HCT116 (cell line): ENCODE data around the gene TNFRSF21. TPM values are rescaled to one million over a fixed set of nuclear protein-coding genes. Genes with fewer than 3 reads are reported as not detected.

ENCODE experiments used
- ATAC-seq: fragments of 200-7000 bp; cut with Tn5 transposase; 2 replicates; pipeline ENCODE4 v1.9.1; 2020; ENCODE audit warnings: mild to moderate bottlenecking, moderate library complexity
- BruUV-seq: library from RNA; stranded (reverse); fragments of 400-500 nt; replicated peaks from 2 replicates; lab custom pipeline; 2021; lab: Mats Ljungman, UMichigan
- CTCF ChIA-PET: fragments of 300-600 bp; sonication (Branson Sonifier 250); formaldehyde crosslinking; loops from one replicate; lab custom pipeline; 2021; ENCODE audit warnings: antibody characterized with exemption; lab: Charles Lee
- POLR2A ChIA-PET: fragments of 300-600, 350-600 bp; sonication (Branson Sonifier 250); formaldehyde crosslinking; loops from one replicate; lab custom pipeline; 2021; ENCODE audit warnings: antibody characterized with exemption; lab: Charles Lee
- RAD21 ChIA-PET, 2 experiments: fragments of 300-600 bp; sonication (Branson Sonifier 250); formaldehyde crosslinking; loops; one replicate each; lab custom pipeline; 2023; ENCODE audit warnings: low total read pairs in 2 of 2; ENCODE audit not compliant: uncharacterized antibody in 2 of 2, unreplicated experiment in 2 of 2, low non-redundant PET in 1 of 2; lab: Charles Lee
- DNase-seq: peaks from one replicate; pipeline ENCODE4 v3.0.0-alpha.2; 2010; ENCODE audit warnings: low read depth, low spot score
- H2AFZ ChIP-seq: fragments of 200-600 bp; shearing (Covaris generic), sonication (generic); 2 replicates; pipeline ENCODE4 v1.6.1; 2017; ENCODE audit warnings: low read depth, mixed run types, mixed read lengths, antibody characterized with exemption, low read length; ENCODE audit not compliant: poor library complexity, severe bottlenecking
- H3K27ac ChIP-seq: 2 replicates; pipeline ENCODE4 v1.5.1; 2012; ENCODE audit warnings: low read depth, low read length
- H3K27me3 ChIP-seq: fragments of 200-600 bp; sonication (generic); 2 replicates; pipeline ENCODE4 v1.6.1; 2016; ENCODE audit warnings: mixed run types, low read length, mixed read lengths; ENCODE audit not compliant: insufficient read depth
- H3K36me3 ChIP-seq, 2 experiments: fragments of 200-500 bp in 1 of 2; fragments of 200-600 bp in 1 of 2; sonication (Bioruptor generic) in 1 of 2; sonication (generic) in 1 of 2; 2 replicates each; pipeline versions ENCODE4 v1.5.1 to v1.6.1; 2014 to 2016; ENCODE audit warnings: low read length in 2 of 2, inconsistent platforms in 1 of 2, mixed read lengths in 1 of 2, mixed run types in 1 of 2; ENCODE audit not compliant: insufficient read depth in 2 of 2, control insufficient read depth in 1 of 2
- H3K4me1 ChIP-seq, 2 experiments: fragments of 200-600 bp in 1 of 2; sonication (generic) in 1 of 2; 2 replicates each; pipeline versions ENCODE4 v1.5.1 to v1.6.1; 2012 to 2017; ENCODE audit warnings: low read length in 2 of 2, inconsistent platforms in 1 of 2, mild to moderate bottlenecking in 1 of 2, mixed read lengths in 1 of 2, mixed run types in 1 of 2, moderate library complexity in 1 of 2; ENCODE audit not compliant: insufficient read depth in 2 of 2, control insufficient read depth in 1 of 2
- H3K4me2 ChIP-seq: fragments of 200-600 bp; sonication (generic); 2 replicates; pipeline ENCODE4 v1.6.1; 2017; ENCODE audit warnings: mixed run types, low read length, mixed read lengths
- H3K4me3 ChIP-seq, 2 experiments: fragments of 200-600 bp in 1 of 2; sonication (generic) in 1 of 2; replicated peaks in 1 of 2; 2 replicates each; pipeline ENCODE4 v1.5.1; 2011 to 2016; ENCODE audit warnings: low read length in 2 of 2, control low read depth in 1 of 2, low read depth in 1 of 2, mild to moderate bottlenecking in 1 of 2, mixed read lengths in 1 of 2, mixed run types in 1 of 2
- H3K79me2 ChIP-seq: fragments of 200-600 bp; sonication (generic); 2 replicates; pipeline ENCODE4 v1.6.1; 2017; ENCODE audit warnings: mild to moderate bottlenecking, mixed run types, low read length, moderate library complexity, mixed read lengths; ENCODE audit not compliant: insufficient read depth
- H3K9ac ChIP-seq: fragments of 200-600 bp; sonication (generic); 2 replicates; pipeline ENCODE4 v1.6.1; 2016; ENCODE audit warnings: low read length, mixed read lengths
- H3K9me2 ChIP-seq: fragments of 200-600 bp; sonication (generic), shearing (Covaris generic); 2 replicates; pipeline ENCODE4 v1.6.1; 2017; ENCODE audit warnings: mixed run types, mild to moderate bottlenecking, moderate library complexity; ENCODE audit not compliant: insufficient read depth
- H3K9me3 ChIP-seq, 2 experiments: fragments of 200-500 bp in 1 of 2; fragments of 200-600 bp in 1 of 2; sonication (Bioruptor generic) in 1 of 2; sonication (generic) in 1 of 2; 2 replicates each; pipeline ENCODE4 v1.6.1; 2014 to 2017; ENCODE audit warnings: low read length in 2 of 2, mixed read lengths in 2 of 2, inconsistent platforms in 1 of 2, low read depth in 1 of 2, mild to moderate bottlenecking in 1 of 2, mixed run types in 1 of 2, moderate library complexity in 1 of 2; ENCODE audit not compliant: control insufficient read depth in 1 of 2, insufficient read depth in 1 of 2
- H4K20me1 ChIP-seq: fragments of 200-600 bp; sonication (generic), shearing (Covaris generic); 2 replicates; pipeline ENCODE4 v1.6.1; 2017; ENCODE audit warnings: mixed run types, mild to moderate bottlenecking, moderate library complexity; ENCODE audit not compliant: insufficient read depth
- CEBPB ChIP-seq: IDR thresholded peaks from 2 replicates; pipeline ENCODE4 v1.6.1; 2012; ENCODE audit warnings: low read depth
- EGR1 ChIP-seq: IDR thresholded peaks from 2 replicates; pipeline ENCODE4 v1.6.1; 2012; ENCODE audit warnings: low read depth
- ELF1 ChIP-seq: IDR thresholded peaks from 2 replicates; pipeline ENCODE4 v1.6.1; 2012; ENCODE audit warnings: low read depth, borderline replicate concordance
- EZH2 ChIP-seq: fragments of 200-600 bp; sonication (generic); IDR thresholded peaks from 2 replicates; pipeline ENCODE4 v1.6.1; 2017; ENCODE audit warnings: antibody characterized with exemption, mixed run types
- EZH2phosphoT487 ChIP-seq: fragments of 200-600 bp; IDR thresholded peaks from 2 replicates; pipeline ENCODE4 v1.6.1; 2018; ENCODE audit warnings: antibody characterized with exemption, borderline replicate concordance
- FOSL1 ChIP-seq: IDR thresholded peaks from 2 replicates; pipeline ENCODE4 v1.6.1; 2012; ENCODE audit warnings: low read depth
- JUND ChIP-seq: IDR thresholded peaks from 2 replicates; pipeline ENCODE4 v1.6.1; 2012
- POLR2AphosphoS5 ChIP-seq: IDR thresholded peaks from 2 replicates; pipeline ENCODE4 v1.6.1; 2011; ENCODE audit warnings: mild to moderate bottlenecking, low read depth, low read length, moderate library complexity
- SRF ChIP-seq: IDR thresholded peaks from 2 replicates; pipeline ENCODE4 v1.6.1; 2012; ENCODE audit warnings: low read depth
- YY1 ChIP-seq: IDR thresholded peaks from 2 replicates; pipeline ENCODE4 v1.6.1; 2011; ENCODE audit warnings: low read length, low read depth, moderate library complexity, mild to moderate bottlenecking; ENCODE audit not compliant: insufficient replicate concordance; ENCODE audit errors: extremely low read depth
- ZFX ChIP-seq: fragments of 450-650 bp; IDR thresholded peaks from 2 replicates; pipeline ENCODE4 v1.6.1; 2017
- ZNF274 ChIP-seq: fragments of 200-500 bp; sonication (Bioruptor generic); IDR thresholded peaks from 2 replicates; pipeline ENCODE4 v1.6.1; 2014; ENCODE audit warnings: mild to moderate bottlenecking, low read depth, low read length, inconsistent platforms
- intact Hi-C: fragments of 100-400 bp; cut with micrococcal nuclease; formaldehyde crosslinking; loops from 2 replicates; pipeline ENCODE4 v1.10.0; 2022
- total RNA-seq: library from RNA; stranded (reverse); gene quantifications from one replicate; pipeline ENCODE4 v1.2.1, GENCODE V29; 2021; ENCODE audit not compliant: unreplicated experiment
- TF ChIP-seq, protein P1 (sequence below): IDR thresholded peaks from 2 replicates; pipeline ENCODE4 v1.6.1; 2012
- TF ChIP-seq, protein P2 (sequence below): IDR thresholded peaks from 2 replicates; pipeline ENCODE4 v1.6.1; 2012

Gene TNFRSF21
- total RNA-seq, 1 experiment from 2014 or later = 48.3 TPM

DNA sequence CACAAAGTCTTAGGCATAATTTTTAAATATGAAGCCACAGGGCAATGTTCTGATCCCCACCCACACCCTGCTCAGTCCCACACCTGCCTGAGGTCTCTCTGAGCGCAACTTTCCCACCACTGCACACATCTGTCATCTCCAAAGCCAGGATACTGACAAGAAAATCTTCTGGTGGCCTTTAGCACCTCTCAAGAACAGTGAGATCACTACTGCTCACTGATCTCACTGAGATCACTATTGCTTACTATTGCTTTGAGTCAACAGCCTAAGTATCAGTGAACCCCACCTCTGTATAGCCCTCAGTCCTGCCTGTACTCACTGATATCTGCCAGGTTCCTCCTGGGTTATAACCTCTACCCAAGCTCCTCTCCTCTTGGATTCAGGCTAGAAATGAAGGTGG lies 6.4 kb downstream of the TNFRSF21 start:
- POLR2A ChIA-PET = no interaction called here
- H3K4me1 ChIP-seq = peaks cover 6 to 8% of the 10 kb centered on the region in 2 experiments; a peak in 3 of 4 replicates
- H3K36me3 ChIP-seq = no peaks in the 10 kb centered on the region
- H3K9me3 ChIP-seq = no peaks in the 10 kb centered on the region
- DNase-seq (no peak), ATAC-seq (no peak)
- no peak overlapping the region for H3K9ac ChIP-seq
- H3K9me2 ChIP-seq = no peaks in the 10 kb centered on the region
- H4K20me1 ChIP-seq = 0 out of 2 replicates have a peak, but pooled peaks cover 5% of the 10 kb centered on the region
- RAD21 ChIA-PET = no interaction called here
- H3K27ac ChIP-seq = no peak overlapping the region
- CTCF ChIA-PET = no interaction called here
- H2AFZ ChIP-seq = no peak overlapping the region
- no peak overlapping the region for H3K4me2 ChIP-seq
- H3K27me3 ChIP-seq = no peaks in the 10 kb centered on the region
- peaks cover 100% of the 10 kb centered on the region for H3K79me2 ChIP-seq
- intact Hi-C loops = no loop called here
- no TSS peak for BruUV-seq
- TF ChIP-seq POLR2AphosphoS5 (no peak), SRF (no peak), EZH2 (no peak), JUND (no peak), EZH2phosphoT487 (no peak), ZFX (no peak), EGR1 (no peak)
- TF ChIP-seq, protein P1, sequence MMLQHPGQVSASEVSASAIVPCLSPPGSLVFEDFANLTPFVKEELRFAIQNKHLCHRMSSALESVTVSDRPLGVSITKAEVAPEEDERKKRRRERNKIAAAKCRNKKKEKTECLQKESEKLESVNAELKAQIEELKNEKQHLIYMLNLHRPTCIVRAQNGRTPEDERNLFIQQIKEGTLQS = no peak
- TF ChIP-seq, protein P2, sequence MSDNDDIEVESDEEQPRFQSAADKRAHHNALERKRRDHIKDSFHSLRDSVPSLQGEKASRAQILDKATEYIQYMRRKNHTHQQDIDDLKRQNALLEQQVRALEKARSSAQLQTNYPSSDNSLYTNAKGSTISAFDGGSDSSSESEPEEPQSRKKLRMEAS = no peak
- no peak overlapping the region for H3K4me3 ChIP-seq

DNA sequence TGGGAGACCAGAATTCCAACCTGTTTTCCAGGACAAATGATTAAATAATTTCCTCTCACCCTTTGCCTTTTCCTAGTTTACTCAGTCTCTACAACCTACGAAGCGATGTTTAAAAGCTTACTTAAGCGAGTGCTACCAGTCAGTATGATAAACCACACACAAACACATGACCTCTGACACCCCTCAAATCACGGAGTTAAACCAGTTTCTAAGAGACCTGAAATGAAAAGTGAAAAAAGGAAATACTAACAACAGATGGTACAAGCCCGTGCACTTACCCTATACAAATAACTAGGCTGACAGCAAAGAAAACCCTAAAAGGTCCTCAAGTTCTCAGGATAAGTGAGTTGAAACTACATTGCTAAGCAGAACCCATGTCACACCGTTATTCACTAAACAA lies 7.7 kb downstream of the TNFRSF21 start:
- Histone ChIP-seq H3K9me2 (no peaks in the 10 kb centered on the region), H3K36me3 (no peaks in the 10 kb centered on the region), H3K4me2 (no peak overlapping the region), H3K4me1 (no peaks in the 10 kb centered on the region), H3K9me3 (no peaks in the 10 kb centered on the region), H3K9ac (no peak overlapping the region), H2AFZ (no peak overlapping the region), H4K20me1 (0 out of 2 replicates have a peak, but pooled peaks cover 5% of the 10 kb centered on the region), H3K4me3 (no peak overlapping the region), H3K79me2 (peaks cover 100% of the 10 kb centered on the region), H3K27ac (no peak overlapping the region), H3K27me3 (no peaks in the 10 kb centered on the region)
- POLR2A ChIA-PET = no interaction called here
- RAD21 ChIA-PET = no interaction called here
- CTCF ChIA-PET = no interaction called here
- TF ChIP-seq JUND (no peak), ELF1 (no peak), EZH2phosphoT487 (no peak), YY1 (no peak), ZNF274 (no peak), FOSL1 (no peak), POLR2AphosphoS5 (no peak), ZFX (no peak), EGR1 (no peak), CEBPB (no peak)
- BruUV-seq = no TSS peak
- DNase-seq (no peak), ATAC-seq (no peak)
- intact Hi-C loops = no loop called here
